HL-60 (cell line): ENCODE data around the gene S1PR2.

Experiments
- DNase-seq, 2 experiments: peaks; one replicate each; pipeline ENCODE4 v3.0.0-alpha.2; 2010 to 2020; ENCODE audit warnings: low read depth in 1 of 2, low spot score in 1 of 2
- H3K27ac ChIP-seq: fragments of 250-450 bp; sonication (Bioruptor Pico); replicated peaks from 2 replicates; pipeline ENCODE4 v1.5.1; 2020; ENCODE audit warnings: mild to moderate bottlenecking, moderate library complexity
- H3K27me3 ChIP-seq: fragments of 250-450 bp; sonication (Bioruptor Pico); 2 replicates; pipeline ENCODE4 v1.5.1; 2021; ENCODE audit warnings: mild to moderate bottlenecking, moderate library complexity; ENCODE audit not compliant: insufficient read depth, poor library complexity, severe bottlenecking
- H3K4me3 ChIP-seq: replicated peaks from 2 replicates; pipeline ENCODE4 v1.5.1; 2011; ENCODE audit warnings: mild to moderate bottlenecking, control low read depth, low read length; ENCODE audit not compliant: insufficient read depth
- GABPA ChIP-seq: IDR thresholded peaks from 2 replicates; pipeline ENCODE4 v1.6.1; 2012; ENCODE audit warnings: low read depth
- POLR2AphosphoS5 ChIP-seq: IDR thresholded peaks from 2 replicates; pipeline ENCODE4 v1.6.1; 2012; ENCODE audit warnings: low read depth
- SPI1 ChIP-seq: IDR thresholded peaks from 2 replicates; pipeline ENCODE4 v1.6.1; 2012; ENCODE audit warnings: low read depth, mild to moderate bottlenecking, borderline replicate concordance
- long read RNA-seq: library from polyadenylated mRNA; unstranded; transcript quantifications from one replicate; pipeline ENCODE4 v2.0.0, GENCODE V29; 2020
- TF ChIP-seq, protein P1 (sequence below): IDR thresholded peaks from one replicate; pipeline ENCODE4 v1.5.1; 2011; ENCODE audit warnings: low read length, control low read depth, inconsistent platforms; ENCODE audit not compliant: insufficient read depth
- TF ChIP-seq, protein P2 (sequence below): IDR thresholded peaks from 2 replicates; pipeline ENCODE4 v1.6.1; 2012; ENCODE audit warnings: low read depth; ENCODE audit not compliant: insufficient replicate concordance

The S1PR2 gene, protein sequence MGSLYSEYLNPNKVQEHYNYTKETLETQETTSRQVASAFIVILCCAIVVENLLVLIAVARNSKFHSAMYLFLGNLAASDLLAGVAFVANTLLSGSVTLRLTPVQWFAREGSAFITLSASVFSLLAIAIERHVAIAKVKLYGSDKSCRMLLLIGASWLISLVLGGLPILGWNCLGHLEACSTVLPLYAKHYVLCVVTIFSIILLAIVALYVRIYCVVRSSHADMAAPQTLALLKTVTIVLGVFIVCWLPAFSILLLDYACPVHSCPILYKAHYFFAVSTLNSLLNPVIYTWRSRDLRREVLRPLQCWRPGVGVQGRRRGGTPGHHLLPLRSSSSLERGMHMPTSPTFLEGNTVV
- long read RNA-seq = 0 reads

DNA sequence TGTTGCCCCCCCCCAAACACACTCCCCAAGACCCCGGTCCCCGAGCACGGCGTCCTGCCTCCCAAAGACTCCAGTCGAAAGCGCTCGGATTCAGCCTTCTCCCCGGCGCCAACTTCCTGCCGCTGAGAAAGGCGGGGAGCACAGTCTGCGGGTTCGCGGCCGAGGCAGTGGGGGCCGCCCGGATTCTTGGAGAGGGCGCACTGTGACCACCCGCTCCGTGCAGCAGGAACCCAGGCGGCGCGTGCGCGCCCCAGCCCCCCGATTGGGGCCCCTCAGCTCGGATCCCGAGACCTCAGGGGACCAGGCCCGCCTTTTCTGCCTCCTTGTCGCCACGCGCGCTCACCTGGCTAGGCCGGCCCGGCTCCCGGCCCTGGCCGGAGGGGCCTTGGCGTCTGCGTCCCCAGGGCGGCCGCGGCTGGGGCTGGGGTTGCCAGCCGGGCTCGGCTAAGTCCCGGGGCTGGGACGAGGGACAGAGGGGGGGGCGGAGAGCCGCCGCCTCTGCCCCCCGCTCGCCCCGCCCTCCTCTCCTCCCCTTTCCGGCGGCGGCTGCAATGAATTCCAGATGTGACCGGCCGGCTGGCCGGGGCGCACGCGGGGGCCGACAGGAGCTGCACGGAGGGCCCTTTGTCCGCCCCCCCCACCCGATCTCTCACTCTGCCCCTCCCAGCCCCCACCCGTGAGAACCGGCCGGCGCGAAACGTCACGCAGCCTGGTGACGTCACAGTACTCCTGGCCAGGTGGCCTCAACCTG lies at the start of gene S1PR2:
Gene S1PR2, minus strand, starts transcription at position 471 of the 751 bp plus-strand sequence. CDS start 6,426 bp downstream, outside the sequence.
- peak; percentile 51 for DNase-seq

DNA sequence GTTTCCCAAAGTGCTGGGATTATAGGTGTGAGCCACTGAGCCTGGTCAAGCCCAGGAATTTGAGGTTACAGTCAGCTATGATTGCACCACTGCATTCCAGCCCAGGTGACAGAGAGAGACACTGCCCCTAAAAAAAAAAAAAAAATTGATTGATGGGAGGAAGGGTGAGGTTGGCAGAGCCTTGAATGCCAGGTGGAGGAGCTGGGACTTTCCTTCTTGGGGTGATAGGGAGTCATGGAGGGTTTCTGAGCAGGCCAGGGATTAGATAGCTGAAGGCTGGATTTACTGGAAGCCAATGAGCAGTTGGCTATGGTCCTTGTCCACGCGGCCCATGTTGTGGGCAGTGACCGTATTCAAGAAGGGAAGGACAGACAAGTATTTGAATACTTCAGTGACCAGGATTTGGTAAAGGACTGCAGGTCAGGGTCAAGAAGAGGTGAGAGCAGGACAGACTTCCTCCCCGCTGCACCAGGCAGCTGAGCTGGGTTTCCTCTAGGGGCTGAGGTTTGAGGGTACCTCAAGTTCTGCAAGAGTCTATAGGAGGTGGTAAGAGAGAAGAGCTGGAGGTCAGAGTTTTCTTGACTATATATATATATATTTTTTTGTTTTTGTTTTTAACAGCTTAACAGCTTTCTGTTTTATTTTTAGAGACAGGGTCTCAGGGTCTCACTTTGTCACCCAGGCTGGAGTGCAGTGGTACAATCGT lies 48.8 kb upstream of the S1PR2 start:
- H3K4me3 ChIP-seq = no peak overlapping the region
- TF ChIP-seq, protein P1, sequence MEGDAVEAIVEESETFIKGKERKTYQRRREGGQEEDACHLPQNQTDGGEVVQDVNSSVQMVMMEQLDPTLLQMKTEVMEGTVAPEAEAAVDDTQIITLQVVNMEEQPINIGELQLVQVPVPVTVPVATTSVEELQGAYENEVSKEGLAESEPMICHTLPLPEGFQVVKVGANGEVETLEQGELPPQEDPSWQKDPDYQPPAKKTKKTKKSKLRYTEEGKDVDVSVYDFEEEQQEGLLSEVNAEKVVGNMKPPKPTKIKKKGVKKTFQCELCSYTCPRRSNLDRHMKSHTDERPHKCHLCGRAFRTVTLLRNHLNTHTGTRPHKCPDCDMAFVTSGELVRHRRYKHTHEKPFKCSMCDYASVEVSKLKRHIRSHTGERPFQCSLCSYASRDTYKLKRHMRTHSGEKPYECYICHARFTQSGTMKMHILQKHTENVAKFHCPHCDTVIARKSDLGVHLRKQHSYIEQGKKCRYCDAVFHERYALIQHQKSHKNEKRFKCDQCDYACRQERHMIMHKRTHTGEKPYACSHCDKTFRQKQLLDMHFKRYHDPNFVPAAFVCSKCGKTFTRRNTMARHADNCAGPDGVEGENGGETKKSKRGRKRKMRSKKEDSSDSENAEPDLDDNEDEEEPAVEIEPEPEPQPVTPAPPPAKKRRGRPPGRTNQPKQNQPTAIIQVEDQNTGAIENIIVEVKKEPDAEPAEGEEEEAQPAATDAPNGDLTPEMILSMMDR = no peak
- TF ChIP-seq, protein P2, sequence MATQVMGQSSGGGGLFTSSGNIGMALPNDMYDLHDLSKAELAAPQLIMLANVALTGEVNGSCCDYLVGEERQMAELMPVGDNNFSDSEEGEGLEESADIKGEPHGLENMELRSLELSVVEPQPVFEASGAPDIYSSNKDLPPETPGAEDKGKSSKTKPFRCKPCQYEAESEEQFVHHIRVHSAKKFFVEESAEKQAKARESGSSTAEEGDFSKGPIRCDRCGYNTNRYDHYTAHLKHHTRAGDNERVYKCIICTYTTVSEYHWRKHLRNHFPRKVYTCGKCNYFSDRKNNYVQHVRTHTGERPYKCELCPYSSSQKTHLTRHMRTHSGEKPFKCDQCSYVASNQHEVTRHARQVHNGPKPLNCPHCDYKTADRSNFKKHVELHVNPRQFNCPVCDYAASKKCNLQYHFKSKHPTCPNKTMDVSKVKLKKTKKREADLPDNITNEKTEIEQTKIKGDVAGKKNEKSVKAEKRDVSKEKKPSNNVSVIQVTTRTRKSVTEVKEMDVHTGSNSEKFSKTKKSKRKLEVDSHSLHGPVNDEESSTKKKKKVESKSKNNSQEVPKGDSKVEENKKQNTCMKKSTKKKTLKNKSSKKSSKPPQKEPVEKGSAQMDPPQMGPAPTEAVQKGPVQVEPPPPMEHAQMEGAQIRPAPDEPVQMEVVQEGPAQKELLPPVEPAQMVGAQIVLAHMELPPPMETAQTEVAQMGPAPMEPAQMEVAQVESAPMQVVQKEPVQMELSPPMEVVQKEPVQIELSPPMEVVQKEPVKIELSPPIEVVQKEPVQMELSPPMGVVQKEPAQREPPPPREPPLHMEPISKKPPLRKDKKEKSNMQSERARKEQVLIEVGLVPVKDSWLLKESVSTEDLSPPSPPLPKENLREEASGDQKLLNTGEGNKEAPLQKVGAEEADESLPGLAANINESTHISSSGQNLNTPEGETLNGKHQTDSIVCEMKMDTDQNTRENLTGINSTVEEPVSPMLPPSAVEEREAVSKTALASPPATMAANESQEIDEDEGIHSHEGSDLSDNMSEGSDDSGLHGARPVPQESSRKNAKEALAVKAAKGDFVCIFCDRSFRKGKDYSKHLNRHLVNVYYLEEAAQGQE = no peak
- TF ChIP-seq SPI1 (peak; percentile 45; the same call in 1 of the 2 replicates), POLR2AphosphoS5 (no peak)
- peak in 1 of 2 experiments; percentile 43 for DNase-seq
- no peak overlapping the region for H3K27ac ChIP-seq
- no peaks in the 10 kb centered on the region for H3K27me3 ChIP-seq

More for the DNA sequence above, at the start of gene S1PR2:
- Histone ChIP-seq H3K27ac (peak within 1 kb of the TSS; percentile 57), H3K27me3 (no peaks in the 10 kb centered on the region), H3K4me3 (peak within 1 kb of the TSS; percentile 73)
- TF ChIP-seq, protein P1 = no peak
- no peak for TF ChIP-seq GABPA
- no peak for TF ChIP-seq SPI1
- no peak for TF ChIP-seq POLR2AphosphoS5
- TF ChIP-seq, protein P2 = no peak

DNA sequence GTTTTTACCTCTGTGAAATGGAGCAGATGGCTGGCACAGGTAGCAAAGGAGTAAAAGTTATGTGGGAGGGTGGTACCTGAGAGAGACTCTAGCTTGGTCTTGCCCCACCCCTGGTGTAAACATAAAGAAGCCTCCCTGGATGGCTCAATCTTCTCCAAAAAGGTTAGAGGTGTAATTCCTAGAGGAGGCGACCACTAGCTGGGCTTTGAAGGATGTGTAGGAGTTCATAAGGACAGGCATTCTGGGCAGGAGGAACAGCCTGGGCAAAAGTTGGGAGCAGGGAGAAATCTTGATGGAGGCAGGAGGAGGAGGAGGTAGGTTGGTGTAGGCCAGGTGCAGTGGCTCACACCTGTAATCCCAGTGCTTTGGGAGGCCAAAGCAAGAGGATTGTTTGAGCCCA lies 47.8 kb upstream of the S1PR2 start:
- H3K27me3 ChIP-seq = no peaks in the 10 kb centered on the region
- no peak overlapping the region for H3K4me3 ChIP-seq
- DNase-seq = no peak
- H3K27ac ChIP-seq = no peak overlapping the region
- TF ChIP-seq, protein P2 = no peak
- TF ChIP-seq, protein P1 = no peak
- TF ChIP-seq GABPA (no peak), POLR2AphosphoS5 (no peak), SPI1 (no peak)
